GM12878 (cell line): Measurements from ENCODE around the gene NUMB. TPM values are rescaled to one million over a fixed set of nuclear protein-coding genes. Genes with fewer than 3 reads are reported as not detected.
"Not testable (repeated sequence)": the region's sequence is repeated elsewhere in the genome, so short reads cannot be mapped to it uniquely, and the experiment has no call there.

ENCODE experiments used
- ATAC-seq: fragments of 200-7000 bp; cut with Tn5 transposase; 3 replicates; pipeline ENCODE4 v1.9.1; 2020; ENCODE audit warnings: mild to moderate bottlenecking, moderate library complexity
- BruUV-seq: library from RNA; stranded (reverse); fragments of 400-500 nt; replicated peaks from 2 replicates; lab custom pipeline; 2021; lab: Mats Ljungman, UMichigan
- CTCF ChIA-PET: fragments of 300-600 bp; sonication (Branson Sonifier 250); formaldehyde crosslinking; extraction: SDS; loops from one replicate; lab custom pipeline; 2021; ENCODE audit warnings: inconsistent platforms; lab: Yijun Ruan, JAX
- POLR2A ChIA-PET: fragments of 350-600 bp; formaldehyde crosslinking; extraction: SDS; loops from one replicate; lab custom pipeline; 2021; ENCODE audit warnings: inconsistent platforms; lab: Charles Lee
- RAD21 ChIA-PET: fragments of 300-600 bp; sonication (Branson Sonifier 250); formaldehyde crosslinking; loops from one replicate; lab custom pipeline; 2023; ENCODE audit warnings: antibody characterized with exemption; ENCODE audit not compliant: unreplicated experiment; lab: Charles Lee
- SMC1A ChIA-PET: fragments of 300-600 bp; sonication (Branson Sonifier 250); formaldehyde crosslinking; loops from one replicate; lab custom pipeline; 2023; ENCODE audit not compliant: unreplicated experiment, uncharacterized antibody; lab: Charles Lee
- DNase-seq: peaks from one replicate; pipeline ENCODE4 v3.0.0-alpha.2; 2011; ENCODE audit warnings: low read depth, low spot score
- FAIRE-seq: peaks from 3 replicates; lab custom pipeline; 2011; peaks lifted over from hg19 to GRCh38; lab: Jason Lieb, UNC
- H2AFZ ChIP-seq: 2 replicates; pipeline ENCODE4 v1.6.0; 2011; ENCODE audit warnings: low read depth, low read length, control low read depth; ENCODE audit not compliant: control insufficient read depth
- H3K27ac ChIP-seq: 2 replicates; pipeline ENCODE4 v1.5.1; 2011; ENCODE audit warnings: control low read depth; ENCODE audit not compliant: control insufficient read depth, insufficient read depth
- H3K27me3 ChIP-seq, 2 experiments: replicated peaks in 1 of 2; 2 replicates each; pipeline versions ENCODE4 v1.6.0 to v1.6.1; 2011; ENCODE audit warnings: low read length in 1 of 2; ENCODE audit not compliant: control insufficient read depth in 2 of 2, insufficient read depth in 2 of 2
- H3K36me3 ChIP-seq, 2 experiments: 2 replicates each; pipeline ENCODE4 v1.5.1; 2011; ENCODE audit warnings: low read length in 1 of 2; ENCODE audit not compliant: control insufficient read depth in 2 of 2, insufficient read depth in 2 of 2
- H3K4me1 ChIP-seq: 2 replicates; pipeline ENCODE4 v1.6.1; 2011; ENCODE audit warnings: mild to moderate bottlenecking, low read length, moderate library complexity, mixed read lengths; ENCODE audit not compliant: control insufficient read depth, insufficient read depth
- H3K4me2 ChIP-seq: 2 replicates; pipeline ENCODE4 v1.6.0; 2011; ENCODE audit warnings: control low read depth; ENCODE audit not compliant: control insufficient read depth, insufficient read depth
- H3K4me3 ChIP-seq: fragments of 200-600 bp; sonication (generic); 2 replicates; pipeline ENCODE4 v1.5.1; 2016
- H3K79me2 ChIP-seq: 2 replicates; pipeline ENCODE4 v1.6.0; 2011; ENCODE audit warnings: low read length; ENCODE audit not compliant: control insufficient read depth, insufficient read depth
- H3K9ac ChIP-seq: 2 replicates; pipeline ENCODE4 v1.8.0; 2011; ENCODE audit warnings: low read length, control low read depth, mixed read lengths; ENCODE audit not compliant: control insufficient read depth, insufficient read depth
- H3K9me3 ChIP-seq: replicated peaks from 3 replicates; pipeline ENCODE4 v1.5.1; 2011; ENCODE audit warnings: mild to moderate bottlenecking, low read length; ENCODE audit not compliant: control insufficient read depth, insufficient read depth
- H4K20me1 ChIP-seq: 2 replicates; pipeline ENCODE4 v1.6.0; 2011; ENCODE audit not compliant: control insufficient read depth, insufficient read depth
- CBFB ChIP-seq: IDR thresholded peaks from 2 replicates; pipeline ENCODE4 v1.6.1; 2016; ENCODE audit warnings: antibody characterized with exemption, low read depth
- NBN ChIP-seq: fragments of 450-650 bp; IDR thresholded peaks from 2 replicates; pipeline ENCODE4 v1.6.1; 2016
- SMARCA5 ChIP-seq: fragments of 450-650 bp; IDR thresholded peaks from 2 replicates; pipeline ENCODE4 v1.6.1; 2017; ENCODE audit warnings: mild to moderate bottlenecking
- ZNF207 ChIP-seq: fragments of 450-650 bp; IDR thresholded peaks from 2 replicates; pipeline ENCODE4 v1.6.1; 2014; ENCODE audit warnings: antibody characterized with exemption, mild to moderate bottlenecking, borderline replicate concordance
- WGBS: methylation state at CpG from one replicate; pipeline ENCODE4 v1.1.6; 2016; ENCODE audit warnings: low lambda C conversion rate; ENCODE audit not compliant: insufficient replicate concordance, insufficient coverage; ENCODE audit errors: missing lambda C conversion rate; 5-methylcytosine and 5-hydroxymethylcytosine counted together
- in situ Hi-C: fragments of 300-500 bp; cut with MboI; formaldehyde crosslinking; loops from 9 replicates; pipeline ENCODE4 v1.14.3; 2018; ENCODE audit warnings: mixed read lengths
- intact Hi-C: fragments of 100-400 bp; cut with micrococcal nuclease; formaldehyde crosslinking; loops from one replicate; pipeline ENCODE4 v1.14.2; 2022; ENCODE audit not compliant: unreplicated experiment
- polyA plus RNA-seq, 11 experiments: library from polyadenylated mRNA; depleted of rRNA in 4 of 11; unstranded in 6 of 11; stranded (reverse) in 5 of 11; fragments of >200 nt; fragmentation: Nextera tagmentation in 4 of 11; fragmentation: Illumina TruSeq in 1 of 11; extraction: Ambion mirVana in 4 of 11; extraction: Trizol in 1 of 11; gene quantifications; 1 replicate in 1 of 11; 2 replicates in 10 of 11; pipeline versions ENCODE4 v1.2.1 to v1.2.3, GENCODE V29; 2011 to 2016; ENCODE audit warnings: inconsistent platforms in 2 of 11, missing spikeins in 2 of 11, low read depth in 1 of 11
- total RNA-seq, 4 experiments: library from RNA; depleted of rRNA in 3 of 4; stranded (reverse); fragments of >200 nt in 3 of 4; fragmentation: Illumina TruSeq in 1 of 4; extraction: Trizol in 1 of 4; gene quantifications; 2 replicates each; pipeline versions ENCODE4 v1.2.1 to v1.2.3, GENCODE V29; 2013 to 2021

Gene NUMB
- total and polyA plus RNA-seq, 10 of the 15 experiments (the other 5 are each of a cell fraction or from before 2014, with no cell fraction given) = 22.0 to 147 (median 48.9) TPM

GRCh38 chr14:73358187-73358586 lies 100.2 kb downstream of the NUMB start:
- no peaks in the 10 kb centered on the region for H3K9me3 ChIP-seq
- no peaks in the 10 kb centered on the region for H3K27me3 ChIP-seq
- no peaks in the 10 kb centered on the region for H3K79me2 ChIP-seq
- TF ChIP-seq ZNF207 (no peak), NBN (no peak), CBFB (no peak), SMARCA5 (no peak)
- ChIA-PET CTCF (interaction anchor here (0.6 to 1.1 kb wide), 4 partner anchors 15 to 223 kb away, joined by 3 to 5 read pairs (median 4); no protein-coding TSS in a partner anchor), RAD21 (interaction anchor here (1.0 kb wide), 1 partner anchor 16 kb away, joined by 3 read pairs; no protein-coding TSS in a partner anchor), POLR2A (interaction anchor here (0.6 to 1.8 kb wide), 6 partner anchors 9 to 496 kb away, joined by 3 to 7 read pairs (median 4); no protein-coding TSS in a partner anchor), SMC1A (interaction anchor here (0.6 to 2.0 kb wide), 5 partner anchors 10 to 243 kb away, joined by 3 to 5 read pairs (median 3); no protein-coding TSS in a partner anchor)
- 91% methylated on average over 1 of the region's 1 CpG for WGBS
- peaks cover 0 to 4% of the 10 kb centered on the region in 2 experiments; a peak in 3 of 4 replicates for H3K36me3 ChIP-seq
- no TSS peak for BruUV-seq
- intact Hi-C loops (no loop called here), in situ Hi-C loops (no loop called here)
- ATAC-seq (no peak), DNase-seq (no peak), FAIRE-seq (no peak)
- H3K4me3 ChIP-seq = no peak overlapping the region
- H3K4me1 ChIP-seq = no peaks in the 10 kb centered on the region
- H4K20me1 ChIP-seq = no peaks in the 10 kb centered on the region
- H3K9ac ChIP-seq = no peak overlapping the region
- no peak overlapping the region for H3K4me2 ChIP-seq
- no peak overlapping the region for H3K27ac ChIP-seq
- H2AFZ ChIP-seq = no peak overlapping the region

- RAD21 ChIA-PET, in situ Hi-C loops, H3K4me2 ChIP-seq, H3K4me3 ChIP-seq, H4K20me1 ChIP-seq, H3K79me2 ChIP-seq, H3K27ac ChIP-seq, BruUV-seq, H2AFZ ChIP-seq, H3K9ac ChIP-seq, H3K4me1 ChIP-seq, H3K9me3 ChIP-seq, H3K36me3 ChIP-seq, ATAC-seq, intact Hi-C loops, DNase-seq, H3K27me3 ChIP-seq, FAIRE-seq: not testable (repeated sequence)
- WGBS = 93% methylated on average over 3 of the region's 3 CpGs
- CTCF ChIA-PET = interaction anchor here (1.3 kb wide), 1 partner anchor 11 kb away, joined by 5 read pairs; no protein-coding TSS in a partner anchor
- POLR2A ChIA-PET = interaction anchor here (0.7 to 1.4 kb wide), 2 partner anchors 9 to 70 kb away, joined by 3 to 4 read pairs; no protein-coding TSS in a partner anchor
- SMC1A ChIA-PET = interaction anchor here (0.9 to 1.5 kb wide), 2 partner anchors 10 to 109 kb away, joined by 4 to 5 read pairs; partner anchors contain the start of gene NUMB
Measured at GRCh38 chr14:73349091-73349490, 109.3 kb downstream of the NUMB start.
